Vagina (tissue), 2 donors: ENCODE results near the gene CUEDC1. TPM values are rescaled to one million over a fixed set of nuclear protein-coding genes. Genes with fewer than 3 reads are reported as not detected.

Experiments used
- DNase-seq, 2 donors: peaks; one replicate each; pipeline ENCODE4 v3.0.0-alpha.2; 2017; ENCODE audit errors: extremely low spot score in 2 of 2
- H3K27ac ChIP-seq: fragments of 200-600 bp; sonication (generic); one replicate; pipeline ENCODE4 v1.5.1; 2019
- H3K27me3 ChIP-seq: fragments of 200-600 bp; sonication (generic); one replicate; pipeline ENCODE4 v1.5.1; 2019
- H3K36me3 ChIP-seq, 2 donors: fragments of 200-600 bp; sonication (generic); one replicate each; pipeline ENCODE4 v1.5.1; 2017 to 2019
- H3K4me1 ChIP-seq: fragments of 200-600 bp; sonication (generic); one replicate; pipeline ENCODE4 v1.5.1; 2019
- H3K4me3 ChIP-seq, 2 donors: fragments of 200-600 bp; sonication (generic); 1 replicate in 1 of 2; 2 replicates in 1 of 2; pipeline ENCODE4 v1.5.1; 2016 to 2019
- H3K9me3 ChIP-seq: fragments of 200-600 bp; sonication (generic); one replicate; pipeline ENCODE4 v1.5.1; 2019
- CTCF ChIP-seq, 3 experiments: fragments of 450-650 bp in 2 of 3; fragments of 200-600 bp in 1 of 3; sonication (generic) in 1 of 3; IDR thresholded peaks; one replicate each; pipeline ENCODE4 v1.5.1; 2017 to 2019; ENCODE audit warnings: antibody characterized with exemption in 3 of 3, mild to moderate bottlenecking in 2 of 3, moderate library complexity in 2 of 3
- POLR2A ChIP-seq, 2 donors: fragments of 450-650 bp; IDR thresholded peaks; one replicate each; pipeline ENCODE4 v1.6.1; 2017; ENCODE audit warnings: antibody characterized with exemption in 2 of 2, mild to moderate bottlenecking in 2 of 2, moderate library complexity in 2 of 2
- POLR2AphosphoS5 ChIP-seq, 2 donors: sonication (generic); formaldehyde crosslinking; IDR thresholded peaks; one replicate each; pipeline ENCODE4 v1.9.0; 2017; ENCODE audit warnings: antibody characterized with exemption in 2 of 2, mild to moderate bottlenecking in 2 of 2, low read depth in 1 of 2; ENCODE audit not compliant: insufficient read depth in 1 of 2
- intact Hi-C: fragments of 100-400 bp; cut with DNase I; formaldehyde crosslinking; loops from one replicate; pipeline ENCODE4 v1.15.1; 2023
- total RNA-seq: library from RNA; depleted of rRNA; stranded (reverse); fragments of >200 nt; gene quantifications from one replicate; pipeline ENCODE4 v1.2.3, GENCODE V29; 2016

CUEDC1 gene
- total RNA-seq, 1 donor from 2014 or later = 28.7 TPM

- H3K9me3 ChIP-seq = no peaks in the 10 kb centered on the region
- no peaks in the 10 kb centered on the region for H3K27me3 ChIP-seq
- TF ChIP-seq CTCF (IDR thresholded peaks at IDR 0.05) (no peak), POLR2A (IDR thresholded peaks at IDR 0.05) (no peak), POLR2AphosphoS5 (IDR thresholded peaks at IDR 0.05; ENCODE audit: insufficient read depth in 1 of 2, low read depth in 1 of 2) (no peak)
- intact Hi-C loops = no loop called here
- DNase-seq = no peak
- H3K36me3 ChIP-seq = peaks cover 0 to 6% of the 10 kb centered on the region in 2 donors
- no peak overlapping the region for H3K4me3 ChIP-seq
- peaks cover 61% of the 10 kb centered on the region for H3K4me1 ChIP-seq
- H3K27ac ChIP-seq = peak overlapping the region; percentile 93
Observed at GRCh38 chr17:57889252-57889651, 66.0 kb downstream of the CUEDC1 start.

GRCh38 chr17:57888311-57889216 lies 66.6 kb downstream of the CUEDC1 start:
- Histone ChIP-seq H3K9me3 (no peaks in the 10 kb centered on the region), H3K36me3 (peaks cover 0 to 6% of the 10 kb centered on the region in 2 donors), H3K27ac (peak overlapping the region; percentile 93), H3K27me3 (no peaks in the 10 kb centered on the region), H3K4me3 (no peak overlapping the region), H3K4me1 (peaks cover 54% of the 10 kb centered on the region)
- intact Hi-C loops = no loop called here
- no peak for DNase-seq
- TF ChIP-seq POLR2A (IDR thresholded peaks at IDR 0.05) = no peak
- TF ChIP-seq CTCF (IDR thresholded peaks at IDR 0.05) = no peak
- no peak for TF ChIP-seq POLR2AphosphoS5 (IDR thresholded peaks at IDR 0.05; ENCODE audit: insufficient read depth in 1 of 2, low read depth in 1 of 2)

GRCh38 chr17:57887161-57887560 lies 68.1 kb downstream of the CUEDC1 start:
- Histone ChIP-seq H3K36me3 (peaks cover 0 to 6% of the 10 kb centered on the region in 2 donors), H3K27ac (no peak overlapping the region), H3K9me3 (no peaks in the 10 kb centered on the region), H3K4me3 (no peak overlapping the region), H3K4me1 (peaks cover 44% of the 10 kb centered on the region), H3K27me3 (no peaks in the 10 kb centered on the region)
- TF ChIP-seq POLR2AphosphoS5 (IDR thresholded peaks at IDR 0.05; ENCODE audit: insufficient read depth in 1 of 2, low read depth in 1 of 2) (no peak), CTCF (IDR thresholded peaks at IDR 0.05) (no peak), POLR2A (IDR thresholded peaks at IDR 0.05) (no peak)
- no peak for DNase-seq
- intact Hi-C loops = no loop called here

GRCh38 chr17:57886020-57886419 lies 69.2 kb downstream of the CUEDC1 start:
- intact Hi-C loops = no loop called here
- no peak overlapping the region for H3K4me3 ChIP-seq
- no peaks in the 10 kb centered on the region for H3K27me3 ChIP-seq
- no peaks in the 10 kb centered on the region for H3K9me3 ChIP-seq
- H3K4me1 ChIP-seq = peaks cover 44% of the 10 kb centered on the region
- H3K36me3 ChIP-seq = peaks cover 0 to 6% of the 10 kb centered on the region in 2 donors
- DNase-seq = no peak
- no peak for TF ChIP-seq CTCF (IDR thresholded peaks at IDR 0.05)
- no peak for TF ChIP-seq POLR2AphosphoS5 (IDR thresholded peaks at IDR 0.05; ENCODE audit: insufficient read depth in 1 of 2, low read depth in 1 of 2)
- TF ChIP-seq POLR2A (IDR thresholded peaks at IDR 0.05) = no peak
- H3K27ac ChIP-seq = no peak overlapping the region
